GM12874 (cell line): ENCODE measurements around the gene HIVEP1.

Experiments
- CTCF ChIP-seq: IDR thresholded peaks from 2 replicates; pipeline ENCODE4 v1.5.1; 2011; ENCODE audit warnings: low read depth, mild to moderate bottlenecking, control low read depth, low read length, moderate library complexity; ENCODE audit not compliant: insufficient read depth

Gene HIVEP1

GRCh38 chr6:12094689-12095088 lies 82.6 kb downstream of the HIVEP1 start:
- TF ChIP-seq CTCF = no peak

- no peak for TF ChIP-seq CTCF
Observed at GRCh38 chr6:12096342-12096741, 84.2 kb downstream of the HIVEP1 start.

- TF ChIP-seq CTCF = no peak
Observed at GRCh38 chr6:12097791-12098190, 85.7 kb downstream of the HIVEP1 start.

GRCh38 chr6:12099623-12100338 lies 87.7 kb downstream of the HIVEP1 start:
- TF ChIP-seq CTCF = no peak

GRCh38 chr6:12101048-12101447 lies 88.9 kb downstream of the HIVEP1 start:
- TF ChIP-seq CTCF = no peak

- no peak for TF ChIP-seq CTCF
Observed at GRCh38 chr6:12101653-12102312, 89.7 kb downstream of the HIVEP1 start.

- TF ChIP-seq CTCF = no peak
Observed at GRCh38 chr6:12102350-12102749, 90.2 kb downstream of the HIVEP1 start.
